ENCODE data around the gene CHRNA4. TPM values are rescaled to one million over a fixed set of nuclear protein-coding genes. Genes with fewer than 3 reads are reported as not detected.
"Not testable (repeated sequence)": the region's sequence is repeated elsewhere in the genome, so short reads cannot be mapped to it uniquely, and the experiment has no call there.

The CHRNA4 gene
- total RNA-seq, 1 donor from 2014 or later, result 7.8 TPM

- DNase-seq, result no peak
Measured at GRCh38 chr20:63308218-63308911, 52.8 kb downstream of the CHRNA4 start.

GRCh38 chr20:63307538-63308217, 53.5 kb downstream of the CHRNA4 start:
- DNase-seq, result no peak

- DNase-seq, result no peak
Measured at GRCh38 chr20:63306673-63307537, 54.2 kb downstream of the CHRNA4 start.

- not testable (repeated sequence) for DNase-seq
Measured at GRCh38 chr20:63305933-63306672, 55.0 kb downstream of the CHRNA4 start.

GRCh38 chr20:63305393-63305792, 55.8 kb downstream of the CHRNA4 start:
- DNase-seq, result no peak

GRCh38 chr20:63303095-63303666, 58.0 kb downstream of the CHRNA4 start:
- no peak for DNase-seq

- DNase-seq, result no peak
Measured at GRCh38 chr20:63301671-63302070, 59.5 kb downstream of the CHRNA4 start.

- DNase-seq, result no peak
Measured at GRCh38 chr20:63298731-63299312, 62.3 kb downstream of the CHRNA4 start.

GRCh38 chr20:63297796-63298572, 63.2 kb downstream of the CHRNA4 start:
- no peak for DNase-seq

- no peak for DNase-seq
Measured at GRCh38 chr20:63297371-63297781, 63.8 kb downstream of the CHRNA4 start.

GRCh38 chr20:63296531-63297299, 64.4 kb downstream of the CHRNA4 start:
- DNase-seq, result no peak

GRCh38 chr20:63295846-63296245, 65.3 kb downstream of the CHRNA4 start:
- no peak for DNase-seq

- no peak for DNase-seq
Measured at GRCh38 chr20:63295422-63295821, 65.7 kb downstream of the CHRNA4 start.

- no peak for DNase-seq
Measured at GRCh38 chr20:63295018-63295417, 66.1 kb downstream of the CHRNA4 start.

GRCh38 chr20:63294536-63294900, 66.6 kb downstream of the CHRNA4 start:
- DNase-seq, result no peak

GRCh38 chr20:63293871-63294535, 67.1 kb downstream of the CHRNA4 start:
- DNase-seq, result no peak

- DNase-seq, result no peak
Measured at GRCh38 chr20:63293456-63293855, 67.7 kb downstream of the CHRNA4 start.
